HEK293T (cell line): ENCODE data around the gene BSPRY.
"Not testable (repeated sequence)": the region's sequence is repeated elsewhere in the genome, so short reads cannot be mapped to it uniquely, and the experiment has no call there.

ENCODE experiments used
- CTCF ChIA-PET: fragments of 350-600 bp; formaldehyde crosslinking; extraction: SDS; loops from one replicate; lab custom pipeline; 2021; ENCODE audit warnings: antibody characterized with exemption, inconsistent platforms; lab: Yijun Ruan, JAX
- POLR2A ChIA-PET: fragments of 350-600 bp; formaldehyde crosslinking; extraction: SDS; loops from one replicate; lab custom pipeline; 2020; ENCODE audit warnings: antibody characterized with exemption, inconsistent platforms; lab: Yijun Ruan, JAX
- DNase-seq: peaks from one replicate; pipeline ENCODE4 v3.0.0; 2012; ENCODE audit warnings: mixed read lengths; ENCODE audit errors: extremely low spot score
- ARNT ChIP-seq: fragments of 450-650 bp; IDR thresholded peaks from 2 replicates; pipeline ENCODE4 v1.6.1; 2017; ENCODE audit warnings: mild to moderate bottlenecking
- BHLHE40 ChIP-seq: fragments of 450-650 bp; IDR thresholded peaks from 2 replicates; pipeline ENCODE4 v1.6.1; 2016; ENCODE audit warnings: mild to moderate bottlenecking, moderate library complexity, borderline replicate concordance
- CTBP1 ChIP-seq: fragments of 450-650 bp; IDR thresholded peaks from 2 replicates; pipeline ENCODE4 v1.6.1; 2016; ENCODE audit warnings: borderline replicate concordance
- ELF4 ChIP-seq: fragments of 450-650 bp; IDR thresholded peaks from 2 replicates; pipeline ENCODE4 v1.6.1; 2017; ENCODE audit warnings: antibody characterized with exemption
- FOXA1 ChIP-seq: fragments of 450-650 bp; IDR thresholded peaks from 2 replicates; pipeline ENCODE4 v1.6.1; 2016; ENCODE audit warnings: mild to moderate bottlenecking
- FOXK2 ChIP-seq: fragments of 450-650 bp; IDR thresholded peaks from 2 replicates; pipeline ENCODE4 v1.6.1; 2016; ENCODE audit warnings: mild to moderate bottlenecking
- FOXM1 ChIP-seq: fragments of 450-650 bp; IDR thresholded peaks from 2 replicates; pipeline ENCODE4 v1.6.1; 2017; ENCODE audit warnings: mild to moderate bottlenecking, borderline replicate concordance
- HDGF ChIP-seq: fragments of 450-650 bp; IDR thresholded peaks from 2 replicates; pipeline ENCODE4 v1.6.1; 2017; ENCODE audit warnings: antibody characterized with exemption, borderline replicate concordance
- L3MBTL2 ChIP-seq: fragments of 450-650 bp; conservative IDR thresholded peaks from 2 replicates; pipeline ENCODE4 v1.6.1; 2016; ENCODE audit warnings: mild to moderate bottlenecking
- LEF1 ChIP-seq: fragments of 450-650 bp; IDR thresholded peaks from 2 replicates; pipeline ENCODE4 v1.6.1; 2017; ENCODE audit warnings: mild to moderate bottlenecking, borderline replicate concordance
- NFRKB ChIP-seq: fragments of 450-650 bp; IDR thresholded peaks from 2 replicates; pipeline ENCODE4 v1.6.1; 2016; ENCODE audit warnings: mild to moderate bottlenecking, moderate library complexity
- PKNOX1 ChIP-seq: fragments of 450-650 bp; IDR thresholded peaks from 2 replicates; pipeline ENCODE4 v1.6.1; 2016
- SP1 ChIP-seq: fragments of 450-650 bp; IDR thresholded peaks from 2 replicates; pipeline ENCODE4 v1.6.1; 2017
- SUZ12 ChIP-seq: fragments of 450-650 bp; IDR thresholded peaks from 2 replicates; pipeline ENCODE4 v1.6.1; 2016; ENCODE audit warnings: mild to moderate bottlenecking
- TARDBP ChIP-seq: fragments of 450-650 bp; IDR thresholded peaks from 2 replicates; pipeline ENCODE4 v1.6.1; 2016
- ZNF384 ChIP-seq: fragments of 450-650 bp; IDR thresholded peaks from 2 replicates; pipeline ENCODE4 v1.6.1; 2016

Gene BSPRY

GRCh38 chr9:113398796-113399195 is 49.5 kb downstream of the BSPRY start:
- CTCF ChIA-PET, result no interaction called here
- TF ChIP-seq LEF1, result no peak
- TF ChIP-seq NFRKB, result no peak
- no peak for TF ChIP-seq PKNOX1
- no peak for DNase-seq
- POLR2A ChIA-PET, result interaction anchor here (1.9 to 3.7 kb wide), 2 partner anchors 11 to 123 kb away, joined by 7 to 33 read pairs; partner anchors contain the start of genes C9orf43, CDC26, POLE3 and PRPF4

- ChIA-PET POLR2A (interaction anchor here (1.1 to 3.7 kb wide), 5 partner anchors 10 to 124 kb away, joined by 3 to 33 read pairs (median 7); partner anchors contain the start of genes C9orf43, CDC26, HDHD3 and POLE3), CTCF (interaction anchor here (2.0 kb wide), 1 partner anchor 10 kb away, joined by 9 read pairs; the partner anchor contains the start of genes C9orf43 and POLE3)
- no peak for DNase-seq
- no peak for TF ChIP-seq ZNF384
- no peak for TF ChIP-seq TARDBP
- TF ChIP-seq L3MBTL2, result no peak
- TF ChIP-seq ELF4, result no peak
- TF ChIP-seq LEF1, result no peak
- TF ChIP-seq CTBP1, result no peak
- no peak for TF ChIP-seq SUZ12
- no peak for TF ChIP-seq NFRKB
- no peak for TF ChIP-seq FOXM1
- no peak for TF ChIP-seq FOXA1
- TF ChIP-seq ARNT, result no peak
- TF ChIP-seq HDGF, result no peak
- TF ChIP-seq FOXK2, result no peak
- TF ChIP-seq PKNOX1, result no peak
- no peak for TF ChIP-seq BHLHE40
- TF ChIP-seq SP1, result no peak
Observed at GRCh38 chr9:113399646-113400200, 50.4 kb downstream of the BSPRY start.

GRCh38 chr9:113401027-113401792 is 51.9 kb downstream of the BSPRY start, which contains the start of gene ALAD:
TSS of gene ALAD (minus strand) at chr9:113401284. CDS start at chr9:113393559, 7,725 bp downstream.
- ChIA-PET CTCF (interaction anchor here (0.5 to 2.0 kb wide), 10 partner anchors 8 to 184 kb away, joined by 3 to 9 read pairs (median 3); partner anchors contain the start of genes C9orf43, CDC26, POLE3 and PRPF4), POLR2A (interaction anchor here (1.0 to 3.7 kb wide), 6 partner anchors 9 to 126 kb away, joined by 3 to 33 read pairs (median 5); partner anchors contain the start of genes C9orf43, CDC26, HDHD3 and POLE3)
- TF ChIP-seq FOXM1 (peak; percentile 74), FOXK2 (no peak), ELF4 (peak; percentile 51; the same call in 1 of the 2 replicates), HDGF (peak; percentile 92; the same call in 1 of the 2 replicates)
- peak; percentile 98 for DNase-seq

- TF ChIP-seq SP1 (no peak), ARNT (no peak), PKNOX1 (no peak), FOXA1 (no peak), HDGF (no peak), CTBP1 (no peak), L3MBTL2 (no peak), FOXM1 (no peak), LEF1 (no peak)
- POLR2A ChIA-PET, result interaction anchor here (1.3 to 1.5 kb wide), 2 partner anchors 8 to 128 kb away, joined by 4 to 7 read pairs; partner anchors contain the start of genes CDC26 and PRPF4
- CTCF ChIA-PET, result no interaction called here
- no peak for DNase-seq
Observed at GRCh38 chr9:113403646-113404045, 54.3 kb downstream of the BSPRY start.

GRCh38 chr9:113406353-113406752 is 57.0 kb downstream of the BSPRY start:
- DNase-seq, result not testable (repeated sequence)
- CTCF ChIA-PET, result interaction anchor here (0.7 kb wide), 1 partner anchor 49 kb away, joined by 3 read pairs; no protein-coding TSS in a partner anchor
- POLR2A ChIA-PET, result interaction anchor here (1.0 to 1.6 kb wide), 2 partner anchors 66 to 131 kb away, joined by 4 to 5 read pairs; partner anchors contain the start of genes CDC26, PRPF4 and WDR31

GRCh38 chr9:113406873-113407511 is 57.7 kb downstream of the BSPRY start:
- CTCF ChIA-PET, POLR2A ChIA-PET: not testable (repeated sequence)
- peak; percentile 73; the same call in 1 of the 2 replicates for TF ChIP-seq FOXK2
- DNase-seq, result peak; percentile 57
